B cell (primary cell): Measurements from ENCODE around the gene EXOC6B. TPM values are rescaled to one million over a fixed set of nuclear protein-coding genes. Genes with fewer than 3 reads are reported as not detected.

Experiments used
- ATAC-seq: fragments of 200-7000 bp; cut with Tn5 transposase; one replicate; pipeline ENCODE4 v1.10.0; 2021; ENCODE audit warnings: low read depth, mild to moderate bottlenecking, moderate number of reproducible peaks, moderate library complexity
- CTCF ChIA-PET: fragments of 350-600 bp; sonication (Branson Sonifier 250); formaldehyde crosslinking; loops from one replicate; lab custom pipeline; 2021; ENCODE audit warnings: antibody characterized with exemption, inconsistent platforms; lab: Charles Lee
- POLR2A ChIA-PET: fragments of 350-600 bp; sonication (Branson Sonifier 250); formaldehyde crosslinking; loops from one replicate; lab custom pipeline; 2021; ENCODE audit warnings: antibody characterized with exemption; lab: Charles Lee
- DNase-seq: peaks from one replicate; pipeline ENCODE4 v3.0.0; 2013
- H2AFZ ChIP-seq: 2 replicates; pipeline ENCODE4 v1.6.1; 2012; ENCODE audit warnings: mild to moderate bottlenecking, low read depth, low read length; ENCODE audit not compliant: insufficient read depth, poor library complexity, severe bottlenecking
- H3K27ac ChIP-seq, 2 donors: 1 replicate in 1 of 2; 2 replicates in 1 of 2; pipeline ENCODE4 v1.5.1; 2012 to 2013; ENCODE audit warnings: low read length in 2 of 2, mild to moderate bottlenecking in 2 of 2, moderate library complexity in 1 of 2
- H3K27me3 ChIP-seq, 4 experiments: fragments of 200-600 bp in 1 of 4; sonication (generic) in 1 of 4; replicated peaks in 1 of 4; 1 replicate in 2 of 4; 2 replicates in 2 of 4; pipeline versions ENCODE4 v1.6.1 to v1.7.0; 2013 to 2016; ENCODE audit warnings: low read length in 3 of 4, mild to moderate bottlenecking in 2 of 4, mixed read lengths in 1 of 4, moderate library complexity in 1 of 4; ENCODE audit not compliant: insufficient read depth in 4 of 4, control insufficient read depth in 3 of 4; ENCODE audit errors: control extremely low read depth in 1 of 4
- H3K36me3 ChIP-seq, 2 experiments: replicated peaks in 1 of 2; 1 replicate in 1 of 2; 2 replicates in 1 of 2; pipeline versions ENCODE4 v1.6.1 to v1.7.1; 2013; ENCODE audit warnings: low read length in 1 of 2; ENCODE audit not compliant: insufficient read depth in 2 of 2, control insufficient read depth in 1 of 2; ENCODE audit errors: control extremely low read depth in 1 of 2, extremely low read depth in 1 of 2
- H3K4me1 ChIP-seq, 2 donors: fragments of 200-600 bp in 1 of 2; sonication (generic) in 1 of 2; 1 replicate in 1 of 2; 2 replicates in 1 of 2; pipeline versions ENCODE4 v1.5.1 to v1.6.1; 2013 to 2017; ENCODE audit warnings: low read length in 2 of 2; ENCODE audit not compliant: control insufficient read depth in 2 of 2, insufficient read depth in 2 of 2
- H3K4me2 ChIP-seq: replicated peaks from 2 replicates; pipeline ENCODE3; 2012; ENCODE audit warnings: mild to moderate bottlenecking, low read depth, low read length; ENCODE audit not compliant: poor library complexity, severe bottlenecking
- H3K4me3 ChIP-seq, 5 experiments: fragments of 200-600 bp in 1 of 5; sonication (generic) in 1 of 5; 1 replicate in 3 of 5; 2 replicates in 2 of 5; pipeline versions ENCODE4 v1.5.1 to v1.7.0; 2011 to 2016; ENCODE audit warnings: low read length in 4 of 5, mild to moderate bottlenecking in 4 of 5, low read depth in 2 of 5, control low read depth in 1 of 5, moderate library complexity in 1 of 5; ENCODE audit not compliant: insufficient read depth in 1 of 5; ENCODE audit errors: control extremely low read depth in 1 of 5, extremely low read depth in 1 of 5
- H3K79me2 ChIP-seq: fragments of 200-600 bp; sonication (generic); one replicate; pipeline ENCODE4 v1.6.0; 2016; ENCODE audit warnings: low read length; ENCODE audit not compliant: control insufficient read depth, insufficient read depth
- H3K9ac ChIP-seq: fragments of 200-600 bp; sonication (generic); 2 replicates; pipeline ENCODE4 v1.6.1; 2017; ENCODE audit warnings: mild to moderate bottlenecking, low read length, moderate library complexity
- H3K9me3 ChIP-seq, 3 donors: one replicate each; pipeline versions ENCODE4 v1.6.1 to v1.7.1; 2013; ENCODE audit warnings: low read length in 2 of 3; ENCODE audit not compliant: control insufficient read depth in 2 of 3, insufficient read depth in 1 of 3; ENCODE audit errors: control extremely low read depth in 1 of 3
- H4K20me1 ChIP-seq: 2 replicates; pipeline ENCODE4 v1.6.0; 2012; ENCODE audit warnings: mild to moderate bottlenecking, low read length; ENCODE audit not compliant: insufficient read depth, control insufficient read depth, poor library complexity, severe bottlenecking
- H3K27ac Mint-ChIP-seq: one replicate; pipeline ENCODE4 v1.8.0; 2021; ENCODE audit warnings: mixed read lengths
- H3K27me3 Mint-ChIP-seq: one replicate; pipeline ENCODE4 v1.8.0; 2021; ENCODE audit warnings: mixed read lengths
- H3K4me1 Mint-ChIP-seq: one replicate; pipeline ENCODE4 v1.8.0; 2021; ENCODE audit warnings: mixed read lengths
- H3K4me3 Mint-ChIP-seq: one replicate; pipeline ENCODE4 v1.8.0; 2021; ENCODE audit warnings: mixed read lengths
- H3K9me3 Mint-ChIP-seq: one replicate; pipeline ENCODE4 v1.8.0; 2022; ENCODE audit warnings: mixed read lengths; ENCODE audit not compliant: insufficient read depth
- CTCF ChIP-seq: fragments of 200-600 bp; IDR thresholded peaks from one replicate; pipeline ENCODE4 v1.8.0; 2022; ENCODE audit warnings: antibody characterized with exemption, mild to moderate bottlenecking
- EZH2 ChIP-seq: IDR thresholded peaks from 2 replicates; pipeline ENCODE4 v1.6.1; 2012; ENCODE audit warnings: borderline replicate concordance, low read depth, mild to moderate bottlenecking, moderate library complexity, low read length; ENCODE audit not compliant: insufficient read depth, poor library complexity, severe bottlenecking
- WGBS: methylation state at CpG from one replicate; pipeline ENCODE4 v1.1.5; 2013; ENCODE audit warnings: missing lambda C conversion rate; ENCODE audit not compliant: insufficient coverage; 5-methylcytosine and 5-hydroxymethylcytosine counted together
- intact Hi-C: fragments of 100-400 bp; cut with micrococcal nuclease; formaldehyde crosslinking; loops from one replicate; pipeline ENCODE4 v1.10.0; 2022
- polyA plus RNA-seq: library from polyadenylated mRNA; depleted of rRNA; stranded (reverse); fragments of >200 nt; gene quantifications from 2 replicates; pipeline ENCODE4 v1.2.3, GENCODE V29; 2012
- total RNA-seq, 2 donors: library from RNA; stranded (reverse); fragments of 120-200 nt in 1 of 2; gene quantifications; 1 replicate in 1 of 2; 2 replicates in 1 of 2; pipeline versions ENCODE4 v1.2.3 to v1.2.4, GENCODE V29; 2013 to 2022

Gene EXOC6B
- total and polyA plus RNA-seq, 2 donors (not counting 1 experiment from before 2014, with no cell fraction given) = 4.8 to 22.6 TPM

DNA sequence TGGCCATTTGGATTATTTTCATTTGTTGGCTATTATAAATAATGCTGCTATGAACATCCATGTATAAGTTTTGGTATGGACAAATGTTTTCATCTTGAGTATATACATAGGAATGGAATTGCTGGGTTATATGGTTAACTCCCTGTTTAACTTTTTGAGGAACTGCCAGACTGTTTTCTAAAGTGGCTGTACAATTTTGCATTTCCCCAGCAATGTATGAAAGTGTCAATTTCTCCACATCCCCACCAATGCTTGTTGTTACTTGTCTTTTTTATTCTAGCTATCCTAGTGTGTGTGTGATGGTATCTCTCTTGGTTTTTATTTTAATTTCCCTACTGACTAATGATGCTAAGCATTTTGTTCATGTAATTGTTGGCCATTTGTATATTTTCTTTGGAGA is 587.5 kb downstream of the EXOC6B start:
- no peak overlapping the region for H3K4me3 Mint-ChIP-seq
- TF ChIP-seq CTCF = no peak
- TF ChIP-seq EZH2 = no peak
- ChIA-PET CTCF (no interaction called here), POLR2A (no interaction called here)
- ATAC-seq (no peak), DNase-seq (no peak)
- Histone ChIP-seq H3K27me3 (no peaks in the 10 kb centered on the region), H3K4me2 (no peak overlapping the region), H3K9me3 (peaks cover 0 to 3% (median 0%) of the 10 kb centered on the region in 3 donors), H4K20me1 (no peaks in the 10 kb centered on the region), H3K9ac (no peak overlapping the region), H3K36me3 (no peaks in the 10 kb centered on the region), H2AFZ (no peak overlapping the region), H3K27ac (no peak overlapping the region), H3K4me1 (peaks cover 0 to 7% of the 10 kb centered on the region in 2 donors), H3K4me3 (no peak overlapping the region), H3K79me2 (no peaks in the 10 kb centered on the region)
- intact Hi-C loops = no loop called here
- no peaks in the 10 kb centered on the region for H3K9me3 Mint-ChIP-seq
- no peak overlapping the region for H3K27ac Mint-ChIP-seq
- no peaks in the 10 kb centered on the region for H3K27me3 Mint-ChIP-seq
- peaks cover 18% of the 10 kb centered on the region for H3K4me1 Mint-ChIP-seq

DNA sequence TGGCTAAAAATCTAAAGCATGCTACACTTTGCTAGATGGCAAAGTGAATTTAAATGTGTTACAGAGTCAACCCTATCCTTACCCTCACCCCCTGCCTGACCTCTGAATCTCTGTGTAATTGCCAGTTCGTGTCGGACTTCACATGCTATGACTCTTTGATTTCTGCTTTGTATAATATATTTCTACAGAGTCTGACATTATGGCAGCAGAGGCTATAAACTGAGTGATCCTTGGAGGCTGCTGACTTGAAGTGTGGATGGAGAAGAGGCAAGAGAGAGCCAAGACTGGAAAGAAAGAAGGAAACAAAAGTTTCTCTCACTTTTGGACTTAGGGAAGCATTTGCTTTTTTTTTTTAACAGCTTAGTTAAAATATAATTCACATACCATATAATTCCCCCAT is 588.3 kb downstream of the EXOC6B start:
- no peak overlapping the region for H3K27ac ChIP-seq
- peaks cover 0 to 3% (median 0%) of the 10 kb centered on the region in 3 donors for H3K9me3 ChIP-seq
- H3K27ac Mint-ChIP-seq = no peak overlapping the region
- DNase-seq (no peak), ATAC-seq (no peak)
- no peak overlapping the region for H3K9ac ChIP-seq
- no peaks in the 10 kb centered on the region for H3K79me2 ChIP-seq
- TF ChIP-seq EZH2 (no peak), CTCF (no peak)
- intact Hi-C loops = no loop called here
- no peaks in the 10 kb centered on the region for H3K27me3 ChIP-seq
- H3K27me3 Mint-ChIP-seq = no peaks in the 10 kb centered on the region
- H3K4me3 ChIP-seq = no peak overlapping the region
- H4K20me1 ChIP-seq = no peaks in the 10 kb centered on the region
- no peak overlapping the region for H3K4me3 Mint-ChIP-seq
- no peaks in the 10 kb centered on the region for H3K9me3 Mint-ChIP-seq
- WGBS = no CpG with 5 or more reads among the region's 2 CpGs
- H3K4me1 ChIP-seq = peaks cover 0 to 7% of the 10 kb centered on the region in 2 donors
- no peak overlapping the region for H2AFZ ChIP-seq
- CTCF ChIA-PET = no interaction called here
- no peaks in the 10 kb centered on the region for H3K36me3 ChIP-seq
- peaks cover 18% of the 10 kb centered on the region for H3K4me1 Mint-ChIP-seq
- POLR2A ChIA-PET = no interaction called here
- no peak overlapping the region for H3K4me2 ChIP-seq
